Mucosa of descending colon (tissue), 3 donors: ENCODE data around the gene CDK14. TPM values are rescaled to one million over a fixed set of nuclear protein-coding genes. Genes with fewer than 3 reads are reported as not detected.

Experiments
- ATAC-seq: fragments of 200-7000 bp; cut with Tn5 transposase; one replicate; pipeline ENCODE4 v1.9.1; 2020; ENCODE audit warnings: mild to moderate bottlenecking, moderate library complexity
- DNase-seq, 3 donors: peaks; one replicate each; pipeline ENCODE4 v3.0.0-alpha.2; 2020
- H3K36me3 ChIP-seq: fragments of 200-600 bp; one replicate; pipeline ENCODE4 v1.8.0; 2021; ENCODE audit warnings: low read depth, mild to moderate bottlenecking
- H3K4me1 ChIP-seq: fragments of 200-600 bp; one replicate; pipeline ENCODE4 v1.8.0; 2021; ENCODE audit warnings: low read depth, mild to moderate bottlenecking
- H3K4me3 ChIP-seq: fragments of 200-600 bp; one replicate; pipeline ENCODE4 v1.8.0; 2021; ENCODE audit warnings: mild to moderate bottlenecking
- H3K9me3 ChIP-seq: fragments of 200-600 bp; one replicate; pipeline ENCODE4 v1.8.0; 2021; ENCODE audit warnings: mild to moderate bottlenecking
- CTCF ChIP-seq: fragments of 200-600 bp; IDR thresholded peaks from one replicate; pipeline ENCODE4 v1.8.0; 2022; ENCODE audit warnings: antibody characterized with exemption, mild to moderate bottlenecking
- intact Hi-C, 2 donors: fragments of 100-400 bp; cut with DNase I in 1 of 2; cut with micrococcal nuclease in 1 of 2; formaldehyde crosslinking; loops; one replicate each; pipeline versions ENCODE4 v1.11.0 to v1.11.1; 2022; cut with DNase I, micrococcal nuclease
- total RNA-seq, 3 donors: library from RNA; stranded (reverse); fragmentation: NEBNext Ultra II Directional in 2 of 3; extraction: Animal tissue kit (Norgen Biotek cat#: 25700) in 2 of 3; gene quantifications; one replicate each; pipeline versions ENCODE4 v1.2.1 to v1.2.4, GENCODE V29; 2021 to 2023
- donor health status: DM: no; HTN: no; CAD: no; lungs with moderate emphysema.
- donor health status: DM: no; HTN: no; CAD: no.
- donor health status: DM: no; HTN: yes; CAD: no.

Gene CDK14
- total RNA-seq, 3 donors from 2014 or later, result 5.4 to 24.4 (median 5.6) TPM

GRCh38 chr7:91090684-91091083, 494.6 kb downstream of the CDK14 start:
- H3K36me3 ChIP-seq, result no peaks in the 10 kb centered on the region
- no peak for TF ChIP-seq CTCF
- H3K9me3 ChIP-seq, result no peaks in the 10 kb centered on the region
- peaks cover 3% of the 10 kb centered on the region for H3K4me1 ChIP-seq
- DNase-seq, result no peak
- intact Hi-C loops, result no loop called here
- ATAC-seq, result no peak
- H3K4me3 ChIP-seq, result no peak overlapping the region

DNA sequence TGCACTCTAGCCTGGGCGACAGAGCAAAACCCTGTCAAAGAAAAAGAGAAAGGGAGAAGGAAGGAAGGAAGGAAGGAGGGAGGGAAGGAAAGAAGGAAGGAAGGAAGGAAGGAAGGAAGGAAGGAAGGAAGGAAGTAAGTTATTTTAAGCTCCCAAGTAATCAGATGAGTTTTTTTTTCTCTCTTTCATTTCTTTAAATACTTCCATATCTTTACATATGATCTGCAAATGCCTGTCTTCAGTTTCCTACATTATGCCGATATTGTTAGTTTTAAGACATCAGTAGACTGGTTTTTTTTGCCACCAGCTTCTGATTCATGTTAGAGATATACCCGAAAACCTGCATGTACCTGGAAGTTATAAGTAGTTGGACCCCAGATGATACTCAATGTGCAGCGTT, 495.5 kb downstream of the CDK14 start:
- no peak for DNase-seq
- Histone ChIP-seq H3K4me3 (no peak overlapping the region), H3K36me3 (no peaks in the 10 kb centered on the region), H3K9me3 (no peaks in the 10 kb centered on the region), H3K4me1 (peaks cover 3% of the 10 kb centered on the region)
- no peak for TF ChIP-seq CTCF
- intact Hi-C loops, result no loop called here
- ATAC-seq, result no peak

GRCh38 chr7:91093181-91093580, 497.1 kb downstream of the CDK14 start:
- intact Hi-C loops, result no loop called here
- no peak for ATAC-seq
- DNase-seq, result no peak

DNA sequence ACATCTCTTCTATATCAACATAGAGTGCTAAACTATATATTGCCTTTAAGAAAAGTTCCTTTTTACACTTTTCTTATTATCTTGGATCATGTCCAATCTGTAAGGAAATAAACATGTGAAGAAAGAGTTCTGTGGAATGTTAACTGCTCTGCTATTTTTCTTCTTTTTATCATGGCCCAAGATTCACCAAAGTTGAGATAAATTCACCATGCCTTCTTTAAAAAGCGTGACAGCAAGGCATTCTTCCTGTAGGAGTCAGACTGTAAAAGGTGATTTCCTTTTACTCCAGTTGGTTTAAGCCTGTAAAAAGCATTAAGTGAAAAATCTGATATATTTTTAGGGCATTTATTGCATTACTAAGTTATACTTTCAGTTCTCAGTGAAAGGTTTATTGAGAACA, 502.4 kb downstream of the CDK14 start:
- TF ChIP-seq CTCF, result no peak
- no peaks in the 10 kb centered on the region for H3K9me3 ChIP-seq
- H3K4me1 ChIP-seq, result no peaks in the 10 kb centered on the region
- DNase-seq (no peak), ATAC-seq (no peak)
- H3K4me3 ChIP-seq, result no peak overlapping the region
- intact Hi-C loops, result no loop called here
- H3K36me3 ChIP-seq, result no peaks in the 10 kb centered on the region

More at GRCh38 chr7:91093181-91093580, 497.1 kb downstream of the CDK14 start:
- TF ChIP-seq CTCF, result no peak
- Histone ChIP-seq H3K9me3 (no peaks in the 10 kb centered on the region), H3K4me1 (peaks cover 3% of the 10 kb centered on the region), H3K36me3 (no peaks in the 10 kb centered on the region), H3K4me3 (no peak overlapping the region)

GRCh38 chr7:91103363-91103762, 507.2 kb downstream of the CDK14 start:
- no peak for ATAC-seq
- H3K36me3 ChIP-seq, result no peaks in the 10 kb centered on the region
- no peaks in the 10 kb centered on the region for H3K4me1 ChIP-seq
- no peak for TF ChIP-seq CTCF
- intact Hi-C loops, result no loop called here
- no peaks in the 10 kb centered on the region for H3K9me3 ChIP-seq
- H3K4me3 ChIP-seq, result no peak overlapping the region
- DNase-seq, result no peak

DNA sequence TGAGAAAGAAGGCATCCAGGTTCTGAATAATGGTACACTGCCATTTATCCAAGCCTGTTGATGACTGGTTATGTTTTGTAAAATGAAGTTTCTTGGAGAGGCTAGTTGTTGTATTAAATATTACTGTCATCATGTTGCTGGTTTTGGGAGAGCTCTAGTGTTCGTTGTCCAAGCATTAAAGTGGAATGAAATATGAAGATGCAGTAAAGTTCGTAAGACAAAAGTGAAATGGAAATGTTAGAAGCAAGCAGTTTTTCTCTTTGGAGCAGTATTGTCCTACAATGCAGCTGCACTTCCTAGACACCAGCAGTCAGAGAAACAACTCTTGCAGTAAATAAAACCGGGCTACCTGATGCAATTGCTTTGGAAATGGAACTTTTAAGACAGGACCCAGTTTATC, 511.3 kb downstream of the CDK14 start:
- Histone ChIP-seq H3K36me3 (no peaks in the 10 kb centered on the region), H3K9me3 (no peaks in the 10 kb centered on the region), H3K4me3 (no peak overlapping the region), H3K4me1 (no peaks in the 10 kb centered on the region)
- intact Hi-C loops, result no loop called here
- ATAC-seq, result no peak
- TF ChIP-seq CTCF, result no peak
- no peak for DNase-seq
